DOHH2 (cell line): ENCODE results near the gene ZBED1.

Experiments used
- EZH2phosphoT487 ChIP-seq: fragments of 200-600 bp; sonication (generic); IDR thresholded peaks from 2 replicates; pipeline ENCODE4 v1.6.1; 2017; ENCODE audit warnings: borderline replicate concordance, mild to moderate bottlenecking, antibody characterized with exemption, low read length, moderate library complexity, mixed read lengths
- TF ChIP-seq, protein P1 (sequence below): fragments of 200-600 bp; sonication (generic); IDR thresholded peaks from one replicate; pipeline ENCODE4 v1.5.1; 2014; ENCODE audit warnings: antibody characterized with exemption, mild to moderate bottlenecking, low read depth, low read length; ENCODE audit not compliant: poor library complexity, severe bottlenecking

DNA sequence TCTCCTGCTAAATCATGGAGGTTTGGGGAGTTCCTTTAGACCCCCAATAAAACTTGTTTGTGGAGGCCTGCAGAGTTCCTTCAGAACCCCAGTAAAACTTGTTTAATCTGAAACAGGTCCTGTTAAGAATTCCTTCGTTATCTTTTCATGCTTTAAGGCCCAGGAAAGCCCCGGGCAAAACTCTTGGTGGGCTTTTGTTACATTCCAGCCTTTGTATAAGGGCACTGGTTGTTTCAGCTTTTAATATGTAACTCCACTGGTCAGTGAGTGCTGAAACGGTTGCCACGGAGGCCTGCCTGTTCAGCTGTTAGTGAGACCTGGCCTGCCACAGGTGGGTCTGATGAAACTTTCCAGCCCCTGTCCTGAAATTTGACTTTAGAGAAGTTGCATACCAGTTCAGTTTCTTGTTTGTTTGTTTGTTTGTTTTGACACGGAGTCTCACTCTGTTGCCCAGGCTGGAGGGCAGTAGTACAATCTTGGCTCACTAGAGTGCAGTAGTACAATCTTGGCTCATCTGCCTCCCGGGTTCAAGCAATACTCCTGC is 12.4 kb upstream of the ZBED1 start:
- TF ChIP-seq, protein P1, sequence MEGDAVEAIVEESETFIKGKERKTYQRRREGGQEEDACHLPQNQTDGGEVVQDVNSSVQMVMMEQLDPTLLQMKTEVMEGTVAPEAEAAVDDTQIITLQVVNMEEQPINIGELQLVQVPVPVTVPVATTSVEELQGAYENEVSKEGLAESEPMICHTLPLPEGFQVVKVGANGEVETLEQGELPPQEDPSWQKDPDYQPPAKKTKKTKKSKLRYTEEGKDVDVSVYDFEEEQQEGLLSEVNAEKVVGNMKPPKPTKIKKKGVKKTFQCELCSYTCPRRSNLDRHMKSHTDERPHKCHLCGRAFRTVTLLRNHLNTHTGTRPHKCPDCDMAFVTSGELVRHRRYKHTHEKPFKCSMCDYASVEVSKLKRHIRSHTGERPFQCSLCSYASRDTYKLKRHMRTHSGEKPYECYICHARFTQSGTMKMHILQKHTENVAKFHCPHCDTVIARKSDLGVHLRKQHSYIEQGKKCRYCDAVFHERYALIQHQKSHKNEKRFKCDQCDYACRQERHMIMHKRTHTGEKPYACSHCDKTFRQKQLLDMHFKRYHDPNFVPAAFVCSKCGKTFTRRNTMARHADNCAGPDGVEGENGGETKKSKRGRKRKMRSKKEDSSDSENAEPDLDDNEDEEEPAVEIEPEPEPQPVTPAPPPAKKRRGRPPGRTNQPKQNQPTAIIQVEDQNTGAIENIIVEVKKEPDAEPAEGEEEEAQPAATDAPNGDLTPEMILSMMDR, result peak; percentile 30
- TF ChIP-seq EZH2phosphoT487, result no peak
